ENCODE measurements around the gene F7.
"Not testable (repeated sequence)": the region's sequence is repeated elsewhere in the genome, so short reads cannot be mapped to it uniquely, and the experiment has no call there.

Gene F7

GRCh38 chr13:113105032-113105920 is at the start of gene F7:
F7 (plus strand) TSS chr13:113105791; CDS start chr13:113105842, 51 bp downstream.
- no peak for DNase-seq

GRCh38 chr13:113057084-113057483 is 48.5 kb upstream of the F7 start:
- DNase-seq = no peak

- not testable (repeated sequence) for DNase-seq
Observed at GRCh38 chr13:113057559-113057958, 48.0 kb upstream of the F7 start.

GRCh38 chr13:113058129-113058987 is 47.2 kb upstream of the F7 start:
- no peak for DNase-seq

- DNase-seq = no peak
Observed at GRCh38 chr13:113058988-113059850, 46.4 kb upstream of the F7 start.

GRCh38 chr13:113059891-113060290 is 45.7 kb upstream of the F7 start:
- no peak for DNase-seq

- no peak for DNase-seq
Observed at GRCh38 chr13:113060557-113061270, 44.9 kb upstream of the F7 start.

GRCh38 chr13:113061271-113061625 is 44.3 kb upstream of the F7 start:
- DNase-seq = no peak

GRCh38 chr13:113061796-113062425 is 43.7 kb upstream of the F7 start:
- DNase-seq = no peak

GRCh38 chr13:113062691-113063090 is 42.9 kb upstream of the F7 start:
- DNase-seq = no peak

GRCh38 chr13:113063091-113063491 is 42.5 kb upstream of the F7 start:
- no peak for DNase-seq

GRCh38 chr13:113064000-113064533 is 41.5 kb upstream of the F7 start:
- no peak for DNase-seq

GRCh38 chr13:113064534-113065405 is 40.8 kb upstream of the F7 start:
- no peak for DNase-seq

- no peak for DNase-seq
Observed at GRCh38 chr13:113065406-113066141, 40.0 kb upstream of the F7 start.

GRCh38 chr13:113066142-113066455 is 39.5 kb upstream of the F7 start:
- no peak for DNase-seq

GRCh38 chr13:113066746-113067145 is 38.8 kb upstream of the F7 start:
- DNase-seq = no peak

- DNase-seq = no peak
Observed at GRCh38 chr13:113069861-113070805, 35.5 kb upstream of the F7 start.

- DNase-seq = no peak
Observed at GRCh38 chr13:113070855-113071254, 34.7 kb upstream of the F7 start.

- no peak for DNase-seq
Observed at GRCh38 chr13:113072376-113072775, 33.2 kb upstream of the F7 start.
